Endometrial microvascular endothelial cells (primary cell): ENCODE results near the gene PRKN. TPM values are rescaled to one million over a fixed set of nuclear protein-coding genes. Genes with fewer than 3 reads are reported as not detected.

Source experiments
- in situ Hi-C: cut with HindIII; loops from 2 replicates; pipeline ENCODE4 v1.10.0; 2017; ENCODE audit warnings: low sequenced_read_pairs, low pct_unique_long_range_greater_than_20kb; ENCODE audit errors: inconsistent ontology term
- total RNA-seq: library from RNA; depleted of rRNA; stranded (reverse); fragments of >200 nt; gene quantifications from one replicate; pipeline ENCODE4 v1.2.3, GENCODE V29; 2015; ENCODE audit errors: inconsistent ontology term

Gene PRKN
- total RNA-seq, 1 donor from 2014 or later: not detected

- in situ Hi-C loops: no loop called here
Measured at GRCh38 chr6:162026843-162027242, 700.7 kb downstream of the PRKN start.

DNA sequence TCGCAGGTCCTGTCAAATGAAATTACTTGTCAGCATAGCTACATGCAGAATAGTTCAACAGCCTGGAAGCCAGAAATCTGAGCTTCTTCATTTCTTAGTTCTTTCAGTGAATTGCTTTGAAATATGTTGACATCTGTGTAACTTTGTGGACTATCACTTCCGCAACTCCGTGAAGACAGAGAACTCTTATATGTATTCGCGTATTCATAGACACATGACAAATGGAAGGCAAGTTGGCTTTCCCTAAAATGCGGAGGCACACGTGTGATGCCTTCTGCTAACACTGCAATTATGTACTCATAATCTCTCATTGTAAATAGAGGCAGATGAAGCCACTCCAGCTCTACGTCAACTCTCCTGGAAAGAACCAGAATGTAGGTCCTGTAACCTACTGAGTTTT is 701.5 kb downstream of the PRKN start:
- in situ Hi-C loops: no loop called here

GRCh38 chr6:162019349-162019748 is 708.2 kb downstream of the PRKN start:
- in situ Hi-C loops: no loop called here

GRCh38 chr6:162017536-162017935 is 710.0 kb downstream of the PRKN start:
- in situ Hi-C loops: no loop called here

DNA sequence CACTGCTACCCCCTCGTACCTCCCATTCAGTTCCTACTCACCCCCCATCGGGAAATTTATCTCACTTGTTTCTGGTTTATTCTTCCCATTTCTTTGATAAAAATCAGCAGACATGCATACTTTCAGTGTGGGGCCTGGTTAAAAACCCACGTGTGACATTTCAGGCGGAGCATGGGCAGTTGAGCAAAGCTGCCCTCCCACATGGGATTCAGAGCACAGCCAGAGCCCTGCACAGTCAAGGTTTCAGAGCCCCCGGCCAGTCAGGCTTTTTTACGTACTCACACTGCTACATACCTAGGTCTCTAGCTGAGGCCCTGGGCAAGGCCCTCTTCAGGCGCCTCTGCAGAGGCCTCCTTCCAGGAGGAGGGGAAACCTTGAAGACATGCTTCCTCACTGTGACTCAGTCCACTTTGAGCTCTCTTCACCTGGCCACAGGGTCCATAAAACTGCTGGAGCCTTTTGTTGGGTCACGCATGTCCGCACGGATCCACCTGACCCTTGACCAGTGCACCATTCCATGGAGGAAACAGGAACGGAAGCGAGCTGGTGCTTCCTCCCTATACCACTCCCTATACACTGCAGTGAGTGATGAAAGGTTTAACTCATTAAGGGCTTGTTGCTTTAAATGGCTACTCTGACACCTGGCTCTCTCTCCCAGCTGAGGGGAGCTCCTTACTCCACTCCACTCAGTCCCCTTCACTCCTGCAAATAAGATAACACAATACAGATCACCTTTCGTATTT is 713.3 kb downstream of the PRKN start:
- in situ Hi-C loops: no loop called here

DNA sequence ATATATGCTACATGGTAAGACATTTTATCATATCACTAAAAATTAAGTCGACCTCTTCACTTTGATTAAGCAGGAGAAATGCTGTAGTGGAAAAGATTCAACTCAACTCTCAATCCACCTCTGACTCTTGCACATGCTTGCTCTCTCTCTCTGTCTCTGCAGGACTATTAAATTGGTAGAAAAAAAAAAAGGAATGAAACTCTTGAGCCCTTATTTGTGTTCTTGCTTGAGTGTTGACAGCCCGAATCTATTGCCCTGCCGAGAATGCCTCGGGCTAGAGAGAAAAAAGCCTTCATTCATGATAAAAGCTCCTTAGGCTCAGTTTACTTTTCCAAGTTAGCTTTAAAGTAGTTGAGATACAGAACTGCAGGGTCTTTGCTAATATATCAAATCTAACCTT is 722.2 kb downstream of the PRKN start:
- in situ Hi-C loops: no loop called here

GRCh38 chr6:161996783-161997182 is 730.8 kb downstream of the PRKN start:
- in situ Hi-C loops: no loop called here

DNA sequence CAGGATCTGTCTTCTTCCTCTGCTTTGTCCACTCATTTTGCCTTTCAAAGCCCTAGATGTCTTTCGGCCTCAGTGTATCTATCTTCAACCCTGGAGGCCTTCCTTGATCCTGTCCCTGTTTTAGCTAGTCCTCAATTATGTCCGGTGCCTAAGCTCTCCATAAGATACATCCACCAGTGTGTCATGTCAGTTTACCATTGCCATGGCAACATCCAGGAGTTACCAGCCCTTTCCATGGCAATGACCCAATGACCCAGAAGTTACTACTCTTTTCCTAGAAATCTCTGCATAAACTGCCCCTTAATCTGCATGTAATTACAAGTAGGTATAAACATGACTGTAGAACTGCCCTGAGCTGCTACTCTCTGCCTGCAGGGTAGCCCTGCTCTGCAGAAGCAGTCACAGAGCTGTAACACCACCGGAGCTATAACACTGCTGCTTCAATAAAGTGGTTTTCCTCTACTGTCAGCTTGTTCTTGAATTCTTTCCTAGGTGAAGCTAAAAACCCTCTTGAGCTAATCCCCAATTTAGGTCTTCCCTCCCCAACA is 741.6 kb downstream of the PRKN start:
- in situ Hi-C loops: no loop called here

GRCh38 chr6:161984713-161985112 is 742.9 kb downstream of the PRKN start:
- in situ Hi-C loops: no loop called here

GRCh38 chr6:161976553-161976952 is 751.0 kb downstream of the PRKN start:
- in situ Hi-C loops: no loop called here

DNA sequence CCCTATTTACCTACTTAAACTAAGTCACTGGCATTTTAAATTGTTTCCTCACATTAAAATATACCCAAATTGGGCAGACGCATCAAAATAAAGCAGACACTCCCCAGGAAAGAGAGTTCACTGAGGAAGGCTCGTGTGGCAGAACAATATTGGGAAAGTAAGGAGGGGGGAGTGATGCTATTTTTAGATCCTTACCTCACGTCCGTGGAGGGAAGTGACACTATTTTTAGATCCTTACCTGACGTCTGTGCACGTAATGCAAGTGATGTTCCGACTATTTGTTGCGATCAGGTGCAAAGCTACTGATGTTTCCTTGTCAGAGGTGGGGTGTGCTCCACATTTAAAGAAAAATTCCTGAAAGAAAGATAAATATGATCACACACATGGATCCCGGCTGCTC is 754.5 kb downstream of the PRKN start:
- in situ Hi-C loops: no loop called here

GRCh38 chr6:161971043-161971442 is 756.5 kb downstream of the PRKN start:
- in situ Hi-C loops: no loop called here

DNA sequence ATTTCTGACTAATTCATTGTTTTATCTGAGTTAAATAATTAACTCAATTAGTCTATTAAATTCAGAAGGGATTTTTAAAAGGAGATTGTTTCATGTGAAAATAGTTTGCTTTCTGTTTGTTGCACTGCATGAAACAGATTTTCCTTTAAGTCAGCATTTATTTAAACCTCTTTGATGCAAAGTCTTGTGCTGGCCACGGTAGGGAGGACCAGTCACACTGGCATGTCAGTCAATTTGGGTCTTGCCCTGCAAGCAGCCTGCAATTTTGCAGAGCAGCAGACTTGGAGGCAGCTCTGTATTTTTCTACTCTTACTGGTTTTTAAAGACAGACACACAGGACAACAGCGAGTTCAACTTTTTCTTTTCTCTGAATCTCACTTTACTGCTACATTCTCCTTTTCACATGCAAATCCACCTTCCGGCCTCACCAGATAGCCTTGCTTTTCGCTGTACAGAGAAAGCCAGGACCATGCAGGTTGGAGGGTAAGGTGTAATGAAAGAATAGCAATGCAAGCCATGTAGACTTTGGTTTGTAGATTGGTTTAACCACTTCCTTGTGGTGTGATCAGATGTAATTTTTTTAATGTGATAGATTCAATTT is 763.8 kb downstream of the PRKN start:
- in situ Hi-C loops: no loop called here

DNA sequence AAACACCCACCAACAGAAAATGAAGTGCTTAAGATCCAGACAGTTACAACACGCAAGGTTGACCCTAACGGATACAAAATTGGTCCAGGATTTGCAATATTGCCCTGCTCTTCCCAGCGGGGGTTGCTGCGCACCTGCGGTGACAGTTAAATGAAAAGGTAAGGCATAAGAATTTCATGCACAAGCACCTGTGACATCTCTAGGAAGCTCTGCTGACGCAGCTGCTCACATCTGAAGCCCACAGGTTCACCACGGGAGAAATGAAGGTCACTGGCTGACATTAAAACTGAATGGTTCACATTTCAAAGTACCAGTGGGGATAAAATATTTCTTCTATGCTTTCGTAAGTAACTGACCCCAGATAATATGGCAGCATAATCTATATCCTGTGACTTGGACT is 764.4 kb downstream of the PRKN start:
- in situ Hi-C loops: no loop called here

DNA sequence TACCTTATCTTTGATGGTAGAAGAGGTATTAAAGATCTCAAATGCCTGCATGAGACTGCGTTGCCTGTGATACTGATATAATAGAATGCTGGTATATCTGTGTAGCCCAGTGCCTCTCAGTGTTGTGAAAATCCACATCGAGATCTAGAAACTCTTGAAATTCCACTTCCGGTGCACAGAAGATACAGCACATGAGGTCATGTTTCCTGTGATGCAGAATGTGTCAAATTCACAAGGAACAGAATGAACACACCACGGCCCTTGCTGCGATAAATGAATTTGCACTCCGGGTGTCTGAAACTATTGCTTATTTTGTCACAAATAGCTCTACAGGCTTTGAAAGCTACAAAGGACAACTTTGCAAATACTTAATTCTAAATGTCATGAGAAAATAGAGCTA is 765.8 kb downstream of the PRKN start:
- in situ Hi-C loops: no loop called here

- in situ Hi-C loops: no loop called here
Measured at GRCh38 chr6:161961046-161961445, 766.5 kb downstream of the PRKN start.

DNA sequence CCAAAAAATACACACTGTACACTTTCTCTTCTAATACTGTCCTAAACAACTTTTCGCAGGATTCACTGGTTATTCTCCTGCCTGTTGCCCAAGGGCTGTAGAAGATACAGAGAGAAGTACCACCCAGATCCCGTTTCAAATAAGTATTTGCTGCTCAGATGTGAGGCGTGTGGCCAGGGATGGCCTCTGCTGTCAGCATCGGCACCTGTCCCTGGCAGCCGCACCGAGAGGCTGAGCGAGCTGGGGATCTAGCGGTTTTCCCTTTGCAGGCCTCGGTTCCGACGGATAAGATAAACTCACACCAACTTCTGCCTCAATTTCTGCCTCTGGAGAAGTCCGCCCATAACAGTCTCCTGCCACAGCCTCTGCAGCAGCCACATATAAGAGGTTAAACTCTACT is 768.5 kb downstream of the PRKN start:
- in situ Hi-C loops: no loop called here

DNA sequence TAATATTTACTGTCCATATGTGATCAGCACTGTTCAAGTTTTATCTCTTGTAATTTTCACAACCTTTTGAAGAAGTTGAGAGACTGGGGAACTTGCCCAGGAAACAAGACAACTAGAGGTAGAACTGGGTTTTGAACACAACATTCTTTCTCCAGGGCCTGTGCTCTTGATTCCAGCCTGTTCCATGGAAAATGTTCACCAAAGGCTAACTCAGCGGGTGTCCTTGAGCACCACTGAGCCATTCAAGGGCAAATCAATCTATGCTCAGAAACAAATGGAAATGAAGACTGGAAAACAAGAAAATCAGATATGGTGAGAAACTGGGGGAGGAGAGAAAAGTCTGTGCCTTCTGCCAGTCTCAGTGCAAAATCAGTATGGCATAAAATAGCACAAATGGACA is 771.5 kb downstream of the PRKN start:
- in situ Hi-C loops: no loop called here

DNA sequence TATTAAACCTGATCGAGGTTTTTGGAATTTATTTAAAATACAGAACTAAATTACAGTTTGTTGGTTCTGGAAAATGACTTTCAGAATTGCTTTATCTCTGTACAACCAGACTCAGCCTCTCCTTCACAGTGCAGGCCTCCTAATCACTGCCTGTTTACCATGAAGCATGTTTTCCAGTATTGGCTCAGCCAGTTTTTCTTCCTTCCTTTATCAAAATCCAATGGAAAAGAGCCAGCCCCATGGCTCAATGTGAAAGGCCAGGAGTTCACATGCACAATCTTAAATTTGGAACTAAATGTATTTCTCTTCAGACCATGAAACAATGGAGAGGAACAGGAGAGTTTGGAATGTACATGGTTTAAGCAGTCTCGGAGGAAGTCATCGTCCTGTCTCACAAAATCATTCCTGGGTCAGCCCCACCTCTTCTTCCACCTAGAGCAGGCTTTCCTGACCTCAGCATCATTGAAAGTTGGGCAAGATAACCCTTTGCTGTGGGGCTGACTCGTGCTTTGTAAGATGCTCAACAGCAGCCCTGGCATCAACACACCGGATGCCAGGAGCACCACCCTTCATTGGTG is 772.8 kb downstream of the PRKN start:
- in situ Hi-C loops: no loop called here

DNA sequence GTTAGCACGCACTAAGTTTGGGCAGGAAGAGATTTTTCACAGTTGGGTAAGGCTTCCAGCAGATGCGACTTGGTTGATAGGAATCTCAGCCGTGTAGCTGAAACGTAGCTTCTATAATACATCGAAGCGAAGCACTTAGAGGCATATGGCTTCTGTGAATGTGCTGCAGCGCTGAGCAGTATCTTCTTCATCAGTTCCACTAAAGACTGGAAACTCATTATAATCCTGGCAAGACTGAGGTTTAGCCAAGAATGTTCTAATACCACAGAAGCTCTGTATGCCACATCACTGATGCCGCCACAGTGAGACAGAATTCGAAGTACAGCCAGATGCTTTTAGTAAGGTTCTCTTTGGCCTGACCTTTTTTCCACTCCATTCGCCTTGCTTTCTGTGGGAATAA is 773.5 kb downstream of the PRKN start:
- in situ Hi-C loops: no loop called here
